Ovary (tissue), 9 donors: ENCODE results near the gene SCLT1. TPM values are rescaled to one million over a fixed set of nuclear protein-coding genes. Genes with fewer than 3 reads are reported as not detected.

Experiments used
- DNase-seq, 5 donors: peaks; one replicate each; pipeline ENCODE4 v3.0.0-alpha.2; 2019 to 2020
- H3K27ac ChIP-seq, 2 donors: fragments of 200-600 bp; one replicate each; pipeline versions ENCODE4 v1.5.1 to v1.8.0; 2019 to 2022
- H3K27me3 ChIP-seq: fragments of 200-600 bp; one replicate; pipeline ENCODE4 v1.8.0; 2022
- H3K36me3 ChIP-seq: fragments of 200-600 bp; sonication (generic); one replicate; pipeline ENCODE4 v1.5.1; 2019
- H3K4me1 ChIP-seq: one replicate; pipeline ENCODE4 v1.8.1; 2013; ENCODE audit warnings: mild to moderate bottlenecking, moderate library complexity; ENCODE audit not compliant: insufficient read depth
- H3K4me3 ChIP-seq: fragments of 200-600 bp; sonication (generic); one replicate; pipeline ENCODE4 v1.5.1; 2017
- H3K9me3 ChIP-seq, 2 donors: fragments of 200-600 bp in 1 of 2; sonication (generic) in 1 of 2; one replicate each; pipeline versions ENCODE4 v1.5.1 to v1.8.1; 2013 to 2019; ENCODE audit warnings: mild to moderate bottlenecking in 1 of 2, moderate library complexity in 1 of 2
- CTCF ChIP-seq, 3 donors: fragments of 450-650 bp in 2 of 3; fragments of 200-600 bp in 1 of 3; IDR thresholded peaks; one replicate each; pipeline versions ENCODE4 v1.5.1 to v1.8.0; 2016 to 2022; ENCODE audit warnings: antibody characterized with exemption in 3 of 3, mild to moderate bottlenecking in 1 of 3
- EP300 ChIP-seq: sonication (generic); formaldehyde crosslinking; IDR thresholded peaks from one replicate; pipeline ENCODE4 v1.6.1; 2017; ENCODE audit warnings: antibody characterized with exemption
- POLR2A ChIP-seq: fragments of 450-650 bp; IDR thresholded peaks from one replicate; pipeline ENCODE4 v1.6.1; 2017; ENCODE audit warnings: antibody characterized with exemption, mild to moderate bottlenecking, moderate library complexity
- WGBS, 3 donors: extraction: QIAGEN DNeasy Blood & Tissue Kit in 1 of 3; methylation state at CpG; one replicate each; pipeline versions ENCODE4 v1.1.5 to v1.1.7; 2013 to 2017; 5-methylcytosine and 5-hydroxymethylcytosine counted together
- intact Hi-C, 4 donors: fragments of 100-400 bp; cut with DNase I; formaldehyde crosslinking; loops; one replicate each; pipeline versions ENCODE4 v1.11.0 to v1.15.1; 2022 to 2023
- polyA plus RNA-seq, 2 donors: library from polyadenylated mRNA; stranded (reverse); fragments of 200-250 nt in 1 of 2; fragments of 350-450 nt in 1 of 2; fragmentation: Illumina TruSeq in 1 of 2; extraction: RNeasy Lipid Tissue Mini Kit (QIAGEN cat#74804) in 1 of 2; gene quantifications; one replicate each; pipeline ENCODE4 v1.2.3, GENCODE V29; 2013 to 2014
- total RNA-seq, 7 donors: library from RNA; depleted of rRNA in 2 of 7; stranded (reverse); fragments of >200 nt in 2 of 7; fragmentation: NEBNext Ultra II Directional in 3 of 7; extraction: Animal tissue kit (Norgen Biotek cat#: 25700) in 3 of 7; gene quantifications; one replicate each; pipeline versions ENCODE4 v1.1.0 to v1.2.4, GENCODE V29; 2016 to 2023
- donor health status: DM: no; HTN: no; CAD: no; lungs with moderate emphysema.
- donor health status: DM: no; HTN: no; CAD: no.
- donor health status: Bipolar disorder and iron deficiency.
- donor health status: DM: yes; HTN: yes; CAD: no.
- donor health status: DM: no; HTN: no; CAD: no.
- donor health status: DM: yes; HTN: yes; CAD: no.

SCLT1 gene
- total and polyA plus RNA-seq, 9 donors, result 4.5 to 24.0 (median 15.3) TPM

GRCh38 chr4:129064717-129065116 is 28.6 kb downstream of the SCLT1 start:
- H3K27ac ChIP-seq, result no peak overlapping the region

DNA sequence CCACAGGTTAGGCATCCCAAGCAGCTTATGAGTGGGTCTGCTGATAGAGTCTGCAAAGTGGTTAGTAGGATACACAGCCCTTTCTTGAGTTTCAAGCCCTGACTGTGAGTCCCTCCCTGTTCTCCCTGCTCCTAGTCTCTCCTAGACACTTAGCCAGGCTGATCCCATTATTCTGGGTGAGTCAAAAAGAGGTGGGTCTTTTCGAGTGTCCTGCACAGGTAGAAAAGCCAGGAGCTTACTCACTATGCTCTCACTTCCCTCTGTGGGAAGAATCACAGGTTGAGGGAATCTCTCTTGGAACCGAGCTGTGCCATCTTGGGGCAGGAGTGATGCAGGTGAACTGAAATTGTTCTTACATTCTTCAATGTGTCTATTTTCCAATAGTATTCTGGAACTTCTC is 29.7 kb downstream of the SCLT1 start:
- intact Hi-C loops, result no loop called here
- Histone ChIP-seq H3K4me3 (no peak overlapping the region), H3K36me3 (no peaks in the 10 kb centered on the region), H3K27me3 (no peaks in the 10 kb centered on the region), H3K27ac (no peak overlapping the region), H3K4me1 (no peaks in the 10 kb centered on the region), H3K9me3 (peaks cover 0 to 15% of the 10 kb centered on the region in 2 donors)
- 90 to 98% (median 95%) methylated on average over 2 of the region's 2 CpGs for WGBS, 3 donors
- DNase-seq, result no peak
- TF ChIP-seq POLR2A, result no peak
- no peak for TF ChIP-seq EP300
- TF ChIP-seq CTCF (IDR thresholded peaks at IDR 0.05), result no peak

More at GRCh38 chr4:129064717-129065116, 28.6 kb downstream of the SCLT1 start:
- TF ChIP-seq POLR2A, result no peak
- TF ChIP-seq CTCF (IDR thresholded peaks at IDR 0.05), result no peak
- H3K36me3 ChIP-seq, result no peaks in the 10 kb centered on the region
- intact Hi-C loops, result no loop called here
- peaks cover 0 to 15% of the 10 kb centered on the region in 2 donors for H3K9me3 ChIP-seq
- no peak overlapping the region for H3K4me3 ChIP-seq
- H3K4me1 ChIP-seq, result no peaks in the 10 kb centered on the region
- no peaks in the 10 kb centered on the region for H3K27me3 ChIP-seq
- no peak for DNase-seq

GRCh38 chr4:129062580-129062979 is 30.8 kb downstream of the SCLT1 start:
- H3K9me3 ChIP-seq, result peaks cover 0 to 15% of the 10 kb centered on the region in 2 donors
- H3K36me3 ChIP-seq, result no peaks in the 10 kb centered on the region
- H3K27me3 ChIP-seq, result no peaks in the 10 kb centered on the region
- H3K4me1 ChIP-seq, result no peaks in the 10 kb centered on the region
- H3K27ac ChIP-seq, result no peak overlapping the region
- intact Hi-C loops, result no loop called here
- H3K4me3 ChIP-seq, result no peak overlapping the region
- WGBS, 3 donors, result 97 to 99% (median 98%) methylated on average over 3 of the region's 3 CpGs
- no peak for TF ChIP-seq POLR2A
- TF ChIP-seq EP300, result no peak
- no peak for TF ChIP-seq CTCF (IDR thresholded peaks at IDR 0.05)
- DNase-seq, result no peak

DNA sequence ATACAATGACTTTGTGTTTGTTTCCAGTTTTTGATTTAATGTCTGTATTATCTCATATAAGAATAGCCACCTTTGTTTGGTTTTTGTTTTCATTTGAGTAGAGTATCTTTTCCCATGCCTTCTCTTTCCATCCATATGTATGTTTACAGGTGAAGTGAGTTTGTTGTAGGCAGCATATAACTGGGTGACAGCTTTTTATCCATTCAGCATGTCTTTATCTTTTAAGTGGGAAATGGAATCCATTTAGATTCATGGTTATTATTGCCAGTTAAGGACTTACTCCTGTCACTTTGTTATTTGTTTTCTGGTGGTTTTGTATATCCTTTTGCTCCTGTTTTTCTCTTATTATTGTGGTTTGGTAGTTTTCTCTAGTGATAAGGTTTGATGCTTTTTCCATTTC is 34.3 kb downstream of the SCLT1 start:
- H3K27me3 ChIP-seq, result no peaks in the 10 kb centered on the region
- no peaks in the 10 kb centered on the region for H3K36me3 ChIP-seq
- TF ChIP-seq EP300, result no peak
- TF ChIP-seq CTCF (IDR thresholded peaks at IDR 0.05), result no peak
- TF ChIP-seq POLR2A, result no peak
- intact Hi-C loops, result no loop called here
- no peak for DNase-seq
- no peaks in the 10 kb centered on the region for H3K4me1 ChIP-seq
- H3K9me3 ChIP-seq, result peaks cover 2 to 19% of the 10 kb centered on the region in 2 donors
- H3K4me3 ChIP-seq, result no peak overlapping the region
- H3K27ac ChIP-seq, result no peak overlapping the region
